Activated CD4-positive, alpha-beta T cell treated with anti-CD3 and anti-CD28 coated beads for 36 hours (primary cell): ENCODE data around the gene TUT7. TPM values are rescaled to one million over a fixed set of nuclear protein-coding genes. Genes with fewer than 3 reads are reported as not detected.
A peak's percentile ranks its signal among the peaks of the same experiment; 100 is the strongest.

Experiments used
- ATAC-seq: fragments of 200-7000 bp; cut with Tn5 transposase; one replicate; pipeline ENCODE4 v1.10.0; 2021; ENCODE audit warnings: mild to moderate bottlenecking, moderate library complexity
- CTCF ChIA-PET: fragments of 350-600 bp; sonication (Branson Sonifier 250); formaldehyde crosslinking; loops from one replicate; lab custom pipeline; 2021; ENCODE audit warnings: antibody characterized with exemption; lab: Charles Lee
- POLR2A ChIA-PET: fragments of 350-600 bp; sonication (Branson Sonifier 250); formaldehyde crosslinking; loops from one replicate; lab custom pipeline; 2021; ENCODE audit warnings: antibody characterized with exemption, inconsistent platforms; lab: Charles Lee
- DNase-seq: peaks from one replicate; pipeline ENCODE4 v3.0.0-alpha.2; 2020
- H3K27ac Mint-ChIP-seq: one replicate; pipeline ENCODE4 v1.8.0; 2021; ENCODE audit warnings: mixed read lengths
- H3K27me3 Mint-ChIP-seq: one replicate; pipeline ENCODE4 v1.8.0; 2021; ENCODE audit warnings: mixed read lengths
- H3K36me3 Mint-ChIP-seq: one replicate; pipeline ENCODE4 v1.8.0; 2021; ENCODE audit warnings: low read depth, mixed read lengths
- H3K4me1 Mint-ChIP-seq: one replicate; pipeline ENCODE4 v1.8.0; 2021; ENCODE audit warnings: mixed read lengths
- H3K4me3 Mint-ChIP-seq: one replicate; pipeline ENCODE4 v1.8.0; 2021; ENCODE audit warnings: mild to moderate bottlenecking, moderate library complexity, mixed read lengths
- H3K9me3 Mint-ChIP-seq: one replicate; pipeline ENCODE4 v1.8.0; 2021; ENCODE audit warnings: low read depth, mixed read lengths
- intact Hi-C, 2 experiments: fragments of 100-400 bp; cut with DNase I in 1 of 2; cut with micrococcal nuclease in 1 of 2; formaldehyde crosslinking; loops; one replicate each; pipeline versions ENCODE4 v1.14.2 to v1.15.1; 2022 to 2024; cut with DNase I, micrococcal nuclease
- total RNA-seq, 2 experiments: library from RNA; stranded (reverse); gene quantifications; one replicate each; pipeline ENCODE4 v1.2.3, GENCODE V29; 2021

Gene TUT7
- total RNA-seq, 2 experiments from 2014 or later: 31.5 to 39.2 TPM

DNA sequence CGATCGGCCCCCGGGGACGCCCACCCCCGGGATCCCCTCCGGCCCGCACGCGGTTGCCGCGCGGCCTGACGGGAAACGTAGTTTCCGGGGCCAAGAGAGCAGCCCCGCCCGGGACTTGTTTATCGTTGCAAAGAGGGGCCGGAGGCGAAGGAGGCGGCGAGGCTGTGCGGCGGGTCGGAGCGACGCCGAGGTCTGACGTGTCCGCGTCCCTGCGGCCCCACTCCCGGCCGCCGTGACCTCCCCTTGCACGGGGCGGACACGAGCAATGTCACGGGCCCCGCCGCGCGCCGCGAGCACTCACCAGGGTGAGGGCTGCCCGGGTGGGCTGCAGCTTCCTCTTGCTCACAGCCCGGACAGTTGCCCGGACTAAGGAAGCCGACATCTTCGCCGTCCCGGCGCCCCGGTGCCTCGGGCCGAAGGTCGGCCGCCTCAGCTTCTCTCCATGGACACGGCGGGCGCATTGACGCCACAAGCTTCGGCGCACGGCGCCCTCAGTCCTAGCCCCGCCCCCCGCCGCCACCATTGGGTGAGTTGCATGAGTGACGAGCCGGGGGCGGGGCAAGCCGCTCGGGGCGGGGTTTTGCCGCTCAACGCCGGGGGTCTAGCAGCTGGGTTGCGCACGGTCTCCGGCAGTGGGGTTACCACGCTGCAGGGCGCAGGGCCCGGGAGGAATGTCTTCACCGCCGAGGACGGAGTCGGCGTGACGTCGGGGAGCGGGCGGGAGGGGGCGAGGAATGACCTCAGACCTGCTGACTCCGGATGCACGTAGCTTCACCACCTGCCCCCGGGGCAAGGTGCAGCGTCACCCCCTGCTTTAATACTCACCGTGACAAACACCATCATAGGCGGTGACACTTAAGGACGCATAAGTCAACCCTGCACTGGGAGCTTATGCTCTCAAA lies 71.9 kb downstream of the TUT7 start, which contains the start of gene ISCA1:
Gene ISCA1, minus strand, starts transcription at position 462 of the 902 bp plus-strand sequence. Its CDS starts 80 bp downstream, at position 382.
- intact Hi-C loops: loop anchor here (1.0 to 10.0 kb wide), 11 partner anchors 21 to 1182 kb away; partner anchors contain the start of genes NAA35 (in 2 of the 2), TUT7 (in 2 of the 2) and GAS1 (in 1 of the 2)
- Mint-ChIP-seq H3K4me3 (peak within 1 kb of the TSS; percentile 82), H3K36me3 (peaks cover 11% of the 10 kb centered on the region), H3K27ac (peak within 1 kb of the TSS; percentile 95), H3K9me3 (no peaks in the 10 kb centered on the region), H3K4me1 (peaks cover 42% of the 10 kb centered on the region), H3K27me3 (no peaks in the 10 kb centered on the region)
- ATAC-seq: peak; percentile 86
- POLR2A ChIA-PET: interaction anchor here (0.6 to 1.5 kb wide), 3 partner anchors 17 to 71 kb away, joined by 3 to 4 read pairs (median 4); no protein-coding TSS in a partner anchor
- DNase-seq: peak; percentile 99
- CTCF ChIA-PET: interaction anchor here (0.5 to 1.0 kb wide), 3 partner anchors 71 to 82 kb away, joined by 3 to 4 read pairs (median 3); no protein-coding TSS in a partner anchor

- Mint-ChIP-seq H3K4me3 (peak overlapping the region; percentile 82), H3K27ac (peak overlapping the region; percentile 89), H3K27me3 (no peaks in the 10 kb centered on the region), H3K9me3 (no peaks in the 10 kb centered on the region), H3K4me1 (peaks cover 47% of the 10 kb centered on the region), H3K36me3 (peaks cover 15% of the 10 kb centered on the region)
- ChIA-PET POLR2A (interaction anchor here (0.7 to 1.5 kb wide), 3 partner anchors 24 to 339 kb away, joined by 3 to 4 read pairs (median 4); no protein-coding TSS in a partner anchor), CTCF (interaction anchor here (0.5 to 1.0 kb wide), 2 partner anchors 79 to 82 kb away, joined by 3 to 4 read pairs; no protein-coding TSS in a partner anchor)
- ATAC-seq (peak; percentile 2), DNase-seq (no peak)
- intact Hi-C loops: loop anchor here (1.0 to 10.0 kb wide), 11 partner anchors 22 to 1183 kb away; partner anchors contain the start of genes NAA35 (in 2 of the 2), TUT7 (in 2 of the 2) and GAS1 (in 1 of the 2)
These were observed 72.6 kb downstream of the TUT7 start for GRCh38 chr9:86281593-86282076.

GRCh38 chr9:86280580-86280979 lies 73.6 kb downstream of the TUT7 start:
- H3K36me3 Mint-ChIP-seq: peaks cover 15% of the 10 kb centered on the region
- H3K27ac Mint-ChIP-seq: no peak overlapping the region
- DNase-seq: no peak
- intact Hi-C loops: loop anchor here in 1 of 2 experiments (5.0 to 10.0 kb wide), 3 partner anchors 78 to 1184 kb away; no protein-coding TSS in a partner anchor
- no peaks in the 10 kb centered on the region for H3K9me3 Mint-ChIP-seq
- peak overlapping the region; percentile 82 for H3K4me3 Mint-ChIP-seq
- CTCF ChIA-PET: interaction anchor here (0.6 kb wide), 1 partner anchor 126 kb away, joined by 3 read pairs; no protein-coding TSS in a partner anchor
- H3K27me3 Mint-ChIP-seq: no peaks in the 10 kb centered on the region
- ATAC-seq: no peak
- POLR2A ChIA-PET: interaction anchor here (0.6 kb wide), 2 partner anchors 224 to 281 kb away, joined by 3 read pairs; no protein-coding TSS in a partner anchor
- peaks cover 47% of the 10 kb centered on the region for H3K4me1 Mint-ChIP-seq

DNA sequence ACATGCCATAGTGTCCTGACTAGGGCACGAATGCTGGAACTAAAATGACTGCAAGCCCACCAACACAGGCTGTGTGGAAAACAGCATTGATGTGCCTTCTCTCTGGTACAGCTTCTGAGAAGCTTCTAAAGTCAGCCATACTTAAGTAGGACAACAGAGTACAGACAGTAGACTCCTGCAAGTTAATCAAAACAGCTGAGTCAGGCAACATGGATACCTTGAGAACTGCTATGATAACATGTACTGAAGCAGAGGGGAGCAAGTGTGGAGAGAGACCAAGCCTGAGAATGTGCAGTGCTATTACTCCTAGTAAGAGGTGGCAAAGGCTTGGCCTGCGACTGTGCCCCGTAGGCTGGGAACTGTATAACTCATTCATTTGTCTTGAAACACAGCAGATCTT lies 74.4 kb downstream of the TUT7 start:
- no peaks in the 10 kb centered on the region for H3K9me3 Mint-ChIP-seq
- intact Hi-C loops: loop anchor here in 1 of 2 experiments (5.0 to 10.0 kb wide), 3 partner anchors 78 to 1185 kb away; no protein-coding TSS in a partner anchor
- no peaks in the 10 kb centered on the region for H3K27me3 Mint-ChIP-seq
- no peak for DNase-seq
- no peak for ATAC-seq
- no peak overlapping the region for H3K27ac Mint-ChIP-seq
- H3K4me1 Mint-ChIP-seq: peaks cover 47% of the 10 kb centered on the region
- POLR2A ChIA-PET: interaction anchor here (0.6 kb wide), 1 partner anchor 280 kb away, joined by 3 read pairs; no protein-coding TSS in a partner anchor
- H3K36me3 Mint-ChIP-seq: peaks cover 16% of the 10 kb centered on the region
- peak overlapping the region; percentile 53 for H3K4me3 Mint-ChIP-seq
- CTCF ChIA-PET: interaction anchor here (0.6 kb wide), 1 partner anchor 125 kb away, joined by 3 read pairs; no protein-coding TSS in a partner anchor

GRCh38 chr9:86277072-86277471 lies 77.1 kb downstream of the TUT7 start:
- DNase-seq (no peak), ATAC-seq (no peak)
- Mint-ChIP-seq H3K27me3 (no peaks in the 10 kb centered on the region), H3K4me3 (no peak overlapping the region), H3K36me3 (peaks cover 33% of the 10 kb centered on the region), H3K9me3 (no peaks in the 10 kb centered on the region), H3K4me1 (peaks cover 36% of the 10 kb centered on the region), H3K27ac (no peak overlapping the region)
- ChIA-PET POLR2A (no interaction called here), CTCF (interaction anchor here (1.9 kb wide), 1 partner anchor 76 kb away, joined by 4 read pairs; no protein-coding TSS in a partner anchor)
- intact Hi-C loops: no loop called here

DNA sequence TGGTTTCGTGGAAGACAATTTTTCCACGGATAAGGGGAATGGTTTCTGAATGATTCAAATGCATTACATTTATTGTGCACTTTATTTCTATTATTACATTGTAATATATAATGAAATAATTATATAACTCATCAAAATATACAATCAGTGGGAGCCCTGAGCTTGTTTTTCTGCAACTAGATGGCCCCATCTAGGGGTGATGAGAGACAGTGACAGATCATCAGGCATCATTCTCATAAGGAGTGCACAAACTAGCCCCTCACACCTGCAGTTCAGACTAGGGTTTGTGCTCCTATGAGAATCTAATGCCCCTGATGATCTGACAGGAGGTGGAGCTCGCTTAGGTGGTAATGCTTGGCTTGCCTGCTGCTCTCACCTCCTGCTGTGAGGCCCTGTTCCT lies 78.2 kb downstream of the TUT7 start:
- H3K27ac Mint-ChIP-seq: no peak overlapping the region
- CTCF ChIA-PET: interaction anchor here (0.7 to 1.0 kb wide), 3 partner anchors 65 to 355 kb away, joined by 3 read pairs; no protein-coding TSS in a partner anchor
- intact Hi-C loops: no loop called here

DNA sequence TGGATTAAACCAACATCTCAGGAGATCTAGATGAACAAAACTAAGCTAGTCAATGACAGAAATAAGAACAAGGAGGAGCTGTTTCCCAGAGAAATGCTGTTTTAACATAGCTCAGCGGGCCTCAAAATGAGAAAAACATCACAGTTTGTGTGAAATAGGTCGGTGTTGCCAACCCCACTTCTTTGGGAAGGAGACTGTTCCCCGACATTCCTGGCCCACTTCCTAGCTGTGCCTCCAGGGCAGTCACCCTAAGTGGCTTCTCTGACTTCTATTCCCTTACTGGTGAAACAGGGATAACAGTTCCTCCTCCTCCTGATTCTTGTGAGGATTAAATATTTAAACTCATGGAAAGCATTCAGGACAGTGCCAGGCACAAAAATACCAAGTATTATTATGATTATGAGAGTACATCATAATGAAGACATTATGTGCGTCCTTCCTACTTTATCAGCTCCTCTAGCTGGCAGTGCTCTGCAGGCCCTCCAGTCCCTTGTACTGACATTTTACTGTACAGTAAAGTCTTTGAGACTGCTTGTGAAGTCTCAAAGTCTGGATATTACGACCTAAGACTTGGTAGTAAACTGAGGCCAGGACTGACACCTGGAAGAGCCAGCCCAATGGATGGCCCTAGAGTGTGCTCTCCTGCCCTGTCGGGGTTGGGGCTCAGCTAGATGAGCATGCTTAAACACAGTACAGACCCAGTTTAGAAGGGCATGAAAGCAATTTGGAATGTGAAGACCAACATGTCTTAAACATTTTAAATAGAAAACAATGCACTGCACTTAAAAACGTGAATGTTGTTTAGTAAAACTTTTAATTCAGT lies 79.2 kb downstream of the TUT7 start:
- Mint-ChIP-seq H3K27ac (no peak overlapping the region), H3K27me3 (no peaks in the 10 kb centered on the region), H3K4me3 (no peak overlapping the region), H3K36me3 (peaks cover 45% of the 10 kb centered on the region), H3K9me3 (no peaks in the 10 kb centered on the region), H3K4me1 (peaks cover 22% of the 10 kb centered on the region)
- ATAC-seq (no peak), DNase-seq (no peak)
- ChIA-PET POLR2A (no interaction called here), CTCF (interaction anchor here (0.7 kb wide), 1 partner anchor 354 kb away, joined by 3 read pairs; no protein-coding TSS in a partner anchor)
- intact Hi-C loops: no loop called here

More for the DNA sequence above, 78.2 kb downstream of the TUT7 start:
- ATAC-seq (no peak), DNase-seq (no peak)
- Mint-ChIP-seq H3K36me3 (peaks cover 44% of the 10 kb centered on the region), H3K4me1 (peaks cover 30% of the 10 kb centered on the region), H3K4me3 (no peak overlapping the region), H3K27me3 (no peaks in the 10 kb centered on the region), H3K9me3 (no peaks in the 10 kb centered on the region)
- POLR2A ChIA-PET: no interaction called here

DNA sequence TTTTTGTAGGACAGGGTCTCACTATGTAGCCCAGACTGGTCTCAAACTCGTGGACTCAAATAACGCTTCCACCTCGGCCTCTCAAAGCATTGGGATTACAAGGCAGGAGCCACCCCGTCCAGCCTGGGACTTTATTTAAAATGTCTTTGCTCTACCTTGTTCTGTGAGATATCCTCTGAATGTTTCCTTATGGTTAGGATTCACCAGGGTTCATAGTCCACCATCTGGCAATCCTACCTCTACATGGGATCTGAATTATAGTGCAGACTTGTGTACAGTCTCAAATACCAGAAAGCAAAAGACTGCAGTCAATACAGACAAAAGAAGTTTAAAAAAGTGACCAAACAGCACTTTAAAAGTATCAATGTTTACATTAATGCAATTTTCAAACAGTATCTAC lies 82.0 kb downstream of the TUT7 start:
- Mint-ChIP-seq H3K27ac (no peak overlapping the region), H3K9me3 (no peaks in the 10 kb centered on the region), H3K4me1 (peaks cover 3% of the 10 kb centered on the region), H3K36me3 (peaks cover 41% of the 10 kb centered on the region), H3K4me3 (no peak overlapping the region), H3K27me3 (no peaks in the 10 kb centered on the region)
- CTCF ChIA-PET: no interaction called here
- intact Hi-C loops: no loop called here
- POLR2A ChIA-PET: no interaction called here
- DNase-seq: no peak
- no peak for ATAC-seq

GRCh38 chr9:86263876-86264275 lies 90.3 kb downstream of the TUT7 start:
- Mint-ChIP-seq H3K4me3 (no peak overlapping the region), H3K4me1 (peaks cover 4% of the 10 kb centered on the region), H3K27ac (no peak overlapping the region), H3K9me3 (no peaks in the 10 kb centered on the region), H3K36me3 (peaks cover 33% of the 10 kb centered on the region), H3K27me3 (no peaks in the 10 kb centered on the region)
- ChIA-PET CTCF (interaction anchor here (0.7 kb wide), 1 partner anchor 11 kb away, joined by 3 read pairs; no protein-coding TSS in a partner anchor), POLR2A (no interaction called here)
- ATAC-seq (no peak), DNase-seq (no peak)
- intact Hi-C loops: loop anchor here in 1 of 2 experiments (10.0 kb wide), 1 partner anchor 239 kb away; no protein-coding TSS in a partner anchor

DNA sequence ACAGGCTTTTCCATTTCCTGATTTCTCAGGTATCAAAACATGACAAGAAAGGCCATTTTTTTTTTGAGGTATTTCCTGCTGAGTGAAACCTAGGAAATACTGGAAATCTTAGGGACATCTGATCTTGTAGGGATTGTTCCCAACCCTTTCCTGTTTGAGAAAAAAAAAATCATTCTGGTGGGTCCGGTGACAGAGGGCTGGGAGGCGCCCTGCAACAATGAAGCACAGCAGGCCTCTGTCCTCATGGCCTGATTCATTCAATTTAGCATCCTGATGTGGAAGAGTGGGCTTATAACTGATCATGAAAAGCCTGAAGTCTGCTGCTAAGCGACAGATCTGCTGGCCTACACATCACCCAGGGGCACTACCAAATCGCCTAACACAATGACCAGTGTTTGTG lies 91.7 kb downstream of the TUT7 start:
- POLR2A ChIA-PET: no interaction called here
- Mint-ChIP-seq H3K4me3 (no peak overlapping the region), H3K4me1 (peaks cover 4% of the 10 kb centered on the region), H3K9me3 (no peaks in the 10 kb centered on the region), H3K27ac (no peak overlapping the region), H3K27me3 (no peaks in the 10 kb centered on the region), H3K36me3 (peaks cover 31% of the 10 kb centered on the region)
- ATAC-seq: no peak
- CTCF ChIA-PET: interaction anchor here (0.6 to 1.2 kb wide), 2 partner anchors 60 to 62 kb away, joined by 3 to 4 read pairs; no protein-coding TSS in a partner anchor
- intact Hi-C loops: loop anchor here in 1 of 2 experiments (10.0 kb wide), 1 partner anchor 238 kb away; no protein-coding TSS in a partner anchor
- DNase-seq: no peak
